AG04450 (cell line): ENCODE results near the gene POFUT1. TPM values are rescaled to one million over a fixed set of nuclear protein-coding genes. Genes with fewer than 3 reads are reported as not detected.
"Not testable (repeated sequence)": the region's sequence is repeated elsewhere in the genome, so short reads cannot be mapped to it uniquely, and the experiment has no call there.

Experiments used
- CTCF ChIA-PET: fragments of 300-600, 350-600 bp; formaldehyde crosslinking; extraction: SDS; loops from one replicate; lab custom pipeline; 2022; ENCODE audit warnings: antibody characterized with exemption, inconsistent platforms; lab: Charles Lee
- POLR2A ChIA-PET: fragments of 350-600 bp; formaldehyde crosslinking; extraction: SDS; loops from one replicate; lab custom pipeline; 2021; ENCODE audit warnings: antibody characterized with exemption, inconsistent platforms; lab: Yijun Ruan, JAX
- DNase-seq: peaks from one replicate; pipeline ENCODE4 v3.0.0-alpha.2; 2011; ENCODE audit warnings: low read depth, low spot score
- H3K27ac ChIP-seq: one replicate; pipeline ENCODE4 v1.5.1; 2012; ENCODE audit warnings: low read depth, low read length, control low read depth
- H3K27me3 ChIP-seq: one replicate; pipeline ENCODE4 v1.6.0; 2012; ENCODE audit warnings: low read length; ENCODE audit not compliant: control insufficient read depth, insufficient read depth
- H3K4me3 ChIP-seq: 2 replicates; pipeline ENCODE4 v1.5.1; 2011; ENCODE audit warnings: mild to moderate bottlenecking, low read depth, low read length, control low read depth
- H3K9me3 ChIP-seq: 2 replicates; pipeline ENCODE4 v1.5.1; 2012; ENCODE audit warnings: low read length; ENCODE audit not compliant: control insufficient read depth, insufficient read depth
- CTCF ChIP-seq: IDR thresholded peaks from 2 replicates; pipeline ENCODE4 v1.5.1; 2011; ENCODE audit warnings: low read depth, low read length, control low read depth, inconsistent platforms
- polyA plus RNA-seq: library from polyadenylated mRNA; depleted of rRNA; stranded (reverse); fragments of >200 nt; gene quantifications from 2 replicates; pipeline ENCODE4 v1.2.3, GENCODE V29; 2011

Gene POFUT1
- polyA plus RNA-seq, 1 experiment = 40.2 TPM

GRCh38 chr20:32263398-32263954 is 55.8 kb downstream of the POFUT1 start:
- DNase-seq = no peak
- Histone ChIP-seq H3K9me3 (no peaks in the 10 kb centered on the region), H3K4me3 (no peak overlapping the region), H3K27ac (no peak overlapping the region), H3K27me3 (no peaks in the 10 kb centered on the region)
- no peak for TF ChIP-seq CTCF
- ChIA-PET POLR2A (no interaction called here), CTCF (no interaction called here)

GRCh38 chr20:32271620-32272019 is 63.9 kb downstream of the POFUT1 start:
- Histone ChIP-seq H3K4me3 (no peak overlapping the region), H3K27me3 (peaks cover 13% of the 10 kb centered on the region), H3K9me3 (no peaks in the 10 kb centered on the region; the same call in 1 of the 2 replicates), H3K27ac (no peak overlapping the region)
- DNase-seq = no peak
- TF ChIP-seq CTCF = no peak
- ChIA-PET CTCF (no interaction called here), POLR2A (no interaction called here)

DNA sequence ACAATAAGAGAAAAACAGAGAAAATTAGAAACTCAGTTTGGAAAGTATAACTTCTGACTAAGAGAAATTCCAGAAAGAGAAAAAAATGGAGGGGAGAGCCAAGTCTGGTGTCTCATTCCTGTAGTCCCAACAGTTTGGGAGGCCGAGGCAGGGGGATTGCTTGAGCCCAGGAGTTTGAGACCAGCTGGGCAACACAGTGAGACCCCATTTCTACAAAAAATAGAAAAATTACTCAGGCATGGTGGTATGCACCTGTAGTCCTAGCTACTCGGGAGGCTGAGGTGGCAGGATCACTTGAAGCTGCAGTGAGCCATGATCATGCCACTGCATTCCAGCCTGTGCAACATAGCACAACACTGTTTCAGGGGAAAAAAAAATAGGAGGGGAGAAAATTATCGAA is 66.7 kb downstream of the POFUT1 start:
- peaks cover 13% of the 10 kb centered on the region for H3K27me3 ChIP-seq
- ChIA-PET CTCF (interaction anchor here (0.6 kb wide), 1 partner anchor 63 kb away, joined by 3 read pairs; no protein-coding TSS in a partner anchor), POLR2A (no interaction called here)
- no peak for TF ChIP-seq CTCF
- H3K27ac ChIP-seq = no peak overlapping the region
- no peak overlapping the region for H3K4me3 ChIP-seq
- peaks cover 3% of the 10 kb centered on the region for H3K9me3 ChIP-seq
- no peak for DNase-seq

DNA sequence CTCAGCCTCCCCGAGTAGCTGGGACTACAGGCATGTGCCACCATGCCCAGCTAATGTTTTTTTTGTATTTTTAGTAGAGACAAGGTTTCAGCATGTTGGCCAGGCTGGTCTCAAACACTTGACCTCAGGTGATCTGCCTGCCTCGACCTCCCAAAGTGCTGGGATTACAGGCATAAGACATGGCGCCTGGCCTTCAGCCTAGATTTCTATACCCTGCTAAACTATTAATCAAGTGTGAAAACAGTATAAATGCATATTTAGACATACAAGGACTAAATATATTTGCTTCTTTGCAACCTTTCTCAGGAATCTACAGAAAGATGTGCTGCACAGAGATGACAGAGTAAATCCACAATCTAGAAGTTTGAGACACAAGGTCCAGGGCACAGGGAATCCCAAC is 67.5 kb downstream of the POFUT1 start:
- DNase-seq, H3K9me3 ChIP-seq, CTCF ChIA-PET, POLR2A ChIA-PET, H3K4me3 ChIP-seq, H3K27ac ChIP-seq: not testable (repeated sequence)
- H3K27me3 ChIP-seq = peaks cover 13% of the 10 kb centered on the region

GRCh38 chr20:32277361-32278198 is 69.9 kb downstream of the POFUT1 start, which contains the start of gene KIF3B:
KIF3B (plus strand) TSS chr20:32277651; CDS start chr20:32309778, 32,127 bp downstream.
- CTCF ChIA-PET = no interaction called here
- TF ChIP-seq CTCF = no peak
- Histone ChIP-seq H3K9me3 (peaks cover 3% of the 10 kb centered on the region), H3K27me3 (peaks cover 6% of the 10 kb centered on the region), H3K27ac (no peak within 1 kb of the TSS), H3K4me3 (peak within 1 kb of the TSS; percentile 95)
- peak; percentile 62 for DNase-seq
- POLR2A ChIA-PET = no interaction called here
